Measurements from ENCODE around the gene GRID1. TPM values are rescaled to one million over a fixed set of nuclear protein-coding genes. Genes with fewer than 3 reads are reported as not detected.

The GRID1 gene
- total RNA-seq, 1 donor from 2014 or later = 9.2 TPM

DNA sequence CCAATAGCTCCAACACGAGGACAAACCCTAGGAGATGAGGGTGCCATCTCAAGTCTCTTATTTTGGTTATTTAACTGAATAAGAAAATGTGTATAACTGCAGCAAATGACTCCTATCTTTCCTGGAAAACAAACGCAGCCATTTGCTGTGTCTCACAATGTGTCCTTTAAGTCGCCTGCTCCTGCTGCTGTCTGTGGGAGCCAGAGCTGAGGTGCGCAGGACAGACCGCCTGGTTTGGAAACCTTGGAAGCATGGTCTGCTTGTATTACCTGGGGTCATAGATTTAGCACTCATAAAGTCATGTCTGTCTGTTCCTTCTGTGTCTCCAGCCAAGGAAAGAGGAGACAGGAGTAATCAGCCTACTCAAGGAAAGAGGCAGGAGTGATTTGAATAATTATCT is 760.2 kb downstream of the GRID1 start:
- DNase-seq (ENCODE audit: extremely low spot score, unreplicated experiment) = peak; percentile 20
- H3K36me3 Mint-ChIP-seq = no peaks in the 10 kb centered on the region
- H3K27ac Mint-ChIP-seq = no peak overlapping the region
- H3K9me3 Mint-ChIP-seq = no peaks in the 10 kb centered on the region
- H3K27me3 Mint-ChIP-seq = no peaks in the 10 kb centered on the region
- TF ChIP-seq, protein P1, sequence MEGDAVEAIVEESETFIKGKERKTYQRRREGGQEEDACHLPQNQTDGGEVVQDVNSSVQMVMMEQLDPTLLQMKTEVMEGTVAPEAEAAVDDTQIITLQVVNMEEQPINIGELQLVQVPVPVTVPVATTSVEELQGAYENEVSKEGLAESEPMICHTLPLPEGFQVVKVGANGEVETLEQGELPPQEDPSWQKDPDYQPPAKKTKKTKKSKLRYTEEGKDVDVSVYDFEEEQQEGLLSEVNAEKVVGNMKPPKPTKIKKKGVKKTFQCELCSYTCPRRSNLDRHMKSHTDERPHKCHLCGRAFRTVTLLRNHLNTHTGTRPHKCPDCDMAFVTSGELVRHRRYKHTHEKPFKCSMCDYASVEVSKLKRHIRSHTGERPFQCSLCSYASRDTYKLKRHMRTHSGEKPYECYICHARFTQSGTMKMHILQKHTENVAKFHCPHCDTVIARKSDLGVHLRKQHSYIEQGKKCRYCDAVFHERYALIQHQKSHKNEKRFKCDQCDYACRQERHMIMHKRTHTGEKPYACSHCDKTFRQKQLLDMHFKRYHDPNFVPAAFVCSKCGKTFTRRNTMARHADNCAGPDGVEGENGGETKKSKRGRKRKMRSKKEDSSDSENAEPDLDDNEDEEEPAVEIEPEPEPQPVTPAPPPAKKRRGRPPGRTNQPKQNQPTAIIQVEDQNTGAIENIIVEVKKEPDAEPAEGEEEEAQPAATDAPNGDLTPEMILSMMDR (conservative IDR thresholded peaks at IDR 0.05) = no peak
- H3K4me1 Mint-ChIP-seq (ENCODE audit: unreplicated experiment) = no peaks in the 10 kb centered on the region
- no peak overlapping the region for H3K4me3 Mint-ChIP-seq

- Mint-ChIP-seq H3K4me1 (ENCODE audit: unreplicated experiment) (no peaks in the 10 kb centered on the region), H3K36me3 (no peaks in the 10 kb centered on the region), H3K27me3 (no peaks in the 10 kb centered on the region), H3K27ac (no peak overlapping the region), H3K9me3 (no peaks in the 10 kb centered on the region), H3K4me3 (no peak overlapping the region)
- TF ChIP-seq, protein P1 (conservative IDR thresholded peaks at IDR 0.05) = no peak
- peak; percentile 10 for DNase-seq (ENCODE audit: extremely low spot score, unreplicated experiment)
These were observed 761.7 kb downstream of the GRID1 start for GRCh38 chr10:85604884-85605283.

GRCh38 chr10:85604136-85604725 is 762.4 kb downstream of the GRID1 start:
- Mint-ChIP-seq H3K4me1 (ENCODE audit: unreplicated experiment) (no peaks in the 10 kb centered on the region), H3K9me3 (no peaks in the 10 kb centered on the region), H3K27me3 (no peaks in the 10 kb centered on the region), H3K27ac (no peak overlapping the region), H3K4me3 (no peak overlapping the region), H3K36me3 (no peaks in the 10 kb centered on the region)
- TF ChIP-seq, protein P1 (conservative IDR thresholded peaks at IDR 0.05) = no peak
- peak; percentile 20 for DNase-seq (ENCODE audit: extremely low spot score, unreplicated experiment)

- TF ChIP-seq, protein P1 (conservative IDR thresholded peaks at IDR 0.05) = no peak
- no peaks in the 10 kb centered on the region for H3K4me1 Mint-ChIP-seq (ENCODE audit: unreplicated experiment)
- no peaks in the 10 kb centered on the region for H3K9me3 Mint-ChIP-seq
- no peaks in the 10 kb centered on the region for H3K27me3 Mint-ChIP-seq
- H3K27ac Mint-ChIP-seq = no peak overlapping the region
- DNase-seq (ENCODE audit: extremely low spot score, unreplicated experiment) = peak; percentile 40
- no peak overlapping the region for H3K4me3 Mint-ChIP-seq
- no peaks in the 10 kb centered on the region for H3K36me3 Mint-ChIP-seq
These were observed 763.2 kb downstream of the GRID1 start for GRCh38 chr10:85603151-85603940.

DNA sequence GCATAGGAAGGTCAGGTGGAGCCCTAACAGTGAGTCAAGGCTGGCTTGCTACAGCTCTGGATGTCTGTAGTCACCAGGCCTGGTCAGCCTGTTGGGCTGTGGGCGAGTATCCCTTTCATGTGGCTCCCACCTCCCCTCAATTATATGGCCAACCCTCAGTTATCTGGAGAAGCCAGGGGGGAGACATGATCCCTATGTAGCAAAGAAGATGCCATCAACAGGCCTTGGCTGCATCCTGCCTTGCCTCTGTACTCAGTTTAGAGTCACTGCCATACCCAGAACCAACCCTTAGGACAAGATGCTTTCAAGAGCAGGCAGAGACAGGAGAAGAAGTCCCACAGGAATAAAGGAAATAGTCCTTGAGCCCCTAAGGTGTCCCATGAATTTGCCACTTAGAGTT is 763.9 kb downstream of the GRID1 start:
- no peak overlapping the region for H3K4me3 Mint-ChIP-seq
- no peaks in the 10 kb centered on the region for H3K27me3 Mint-ChIP-seq
- TF ChIP-seq, protein P1 (conservative IDR thresholded peaks at IDR 0.05) = no peak
- H3K36me3 Mint-ChIP-seq = no peaks in the 10 kb centered on the region
- no peaks in the 10 kb centered on the region for H3K4me1 Mint-ChIP-seq (ENCODE audit: unreplicated experiment)
- no peak overlapping the region for H3K27ac Mint-ChIP-seq
- H3K9me3 Mint-ChIP-seq = no peaks in the 10 kb centered on the region
- DNase-seq (ENCODE audit: extremely low spot score, unreplicated experiment) = no peak

All from type B pancreatic cell (in vitro differentiated cells).